GM21529 (cell line): ENCODE results near the gene TSR3.

Experiments
- ATAC-seq: cut with Tn5 transposase; IDR thresholded peaks from one replicate; pipeline ENCODE4 v1.9.1; 2021; ENCODE audit not compliant: unreplicated experiment

TSR3 gene

DNA sequence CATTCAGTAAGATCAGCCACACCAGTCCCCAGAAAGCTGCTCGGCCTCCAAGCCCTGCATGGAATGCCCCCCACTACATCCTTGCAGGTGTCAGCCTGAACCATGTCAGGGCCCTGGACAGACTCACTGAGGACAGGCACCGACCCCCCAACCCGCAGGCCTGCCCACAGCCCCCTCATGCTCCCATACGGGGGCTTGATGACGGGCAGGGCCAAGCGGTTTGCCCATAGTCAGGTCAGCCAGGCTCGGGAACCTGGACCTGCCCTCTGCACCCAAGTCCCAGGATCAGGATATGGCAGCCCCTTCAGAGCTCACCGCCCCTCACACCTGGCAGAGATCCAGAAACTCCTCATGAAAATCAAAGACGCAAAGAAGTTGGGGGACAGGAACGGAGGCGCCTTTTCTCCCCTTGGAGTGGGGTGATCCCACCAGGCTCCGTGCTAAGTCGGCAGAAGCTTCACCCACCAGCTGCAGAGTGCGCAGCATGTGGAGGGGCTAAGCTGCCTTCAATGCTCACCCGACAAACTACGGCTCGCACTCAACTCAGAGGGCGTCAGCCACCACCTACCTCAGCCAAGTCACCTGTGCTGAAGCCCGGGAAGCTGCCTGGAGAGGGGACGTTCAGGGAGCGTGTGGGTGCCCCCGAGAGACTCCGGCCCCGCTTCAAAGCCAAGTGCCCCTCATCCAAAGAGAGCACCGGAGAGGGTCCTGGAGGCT is 26.6 kb upstream of the TSR3 start:
- ATAC-seq, result no peak

GRCh38 chr16:1377406-1378010 is 25.8 kb upstream of the TSR3 start:
- ATAC-seq, result no peak

- ATAC-seq, result no peak
These were observed 24.2 kb upstream of the TSR3 start for GRCh38 chr16:1375741-1376410.

DNA sequence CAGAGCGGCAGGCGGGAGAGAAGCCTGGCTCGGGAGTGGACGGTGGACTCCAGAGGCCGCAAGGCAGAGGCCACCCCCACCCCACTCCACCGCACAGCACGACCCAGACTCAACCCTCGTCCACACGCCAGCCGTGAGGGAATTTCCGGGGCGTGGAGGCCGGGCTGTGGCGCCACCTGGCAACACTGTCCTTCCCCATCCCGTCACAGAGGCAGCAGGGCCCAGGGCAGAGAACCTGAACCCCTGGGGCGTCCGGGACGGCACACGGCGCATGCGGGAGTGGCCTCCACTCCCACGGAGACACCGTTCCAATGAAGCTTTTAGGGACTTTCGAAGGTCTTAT is 23.6 kb upstream of the TSR3 start:
- ATAC-seq, result no peak

- ATAC-seq, result no peak
These were observed 23.0 kb upstream of the TSR3 start for GRCh38 chr16:1374418-1375297.

GRCh38 chr16:1372292-1372950 is 20.7 kb upstream of the TSR3 start:
- no peak for ATAC-seq

DNA sequence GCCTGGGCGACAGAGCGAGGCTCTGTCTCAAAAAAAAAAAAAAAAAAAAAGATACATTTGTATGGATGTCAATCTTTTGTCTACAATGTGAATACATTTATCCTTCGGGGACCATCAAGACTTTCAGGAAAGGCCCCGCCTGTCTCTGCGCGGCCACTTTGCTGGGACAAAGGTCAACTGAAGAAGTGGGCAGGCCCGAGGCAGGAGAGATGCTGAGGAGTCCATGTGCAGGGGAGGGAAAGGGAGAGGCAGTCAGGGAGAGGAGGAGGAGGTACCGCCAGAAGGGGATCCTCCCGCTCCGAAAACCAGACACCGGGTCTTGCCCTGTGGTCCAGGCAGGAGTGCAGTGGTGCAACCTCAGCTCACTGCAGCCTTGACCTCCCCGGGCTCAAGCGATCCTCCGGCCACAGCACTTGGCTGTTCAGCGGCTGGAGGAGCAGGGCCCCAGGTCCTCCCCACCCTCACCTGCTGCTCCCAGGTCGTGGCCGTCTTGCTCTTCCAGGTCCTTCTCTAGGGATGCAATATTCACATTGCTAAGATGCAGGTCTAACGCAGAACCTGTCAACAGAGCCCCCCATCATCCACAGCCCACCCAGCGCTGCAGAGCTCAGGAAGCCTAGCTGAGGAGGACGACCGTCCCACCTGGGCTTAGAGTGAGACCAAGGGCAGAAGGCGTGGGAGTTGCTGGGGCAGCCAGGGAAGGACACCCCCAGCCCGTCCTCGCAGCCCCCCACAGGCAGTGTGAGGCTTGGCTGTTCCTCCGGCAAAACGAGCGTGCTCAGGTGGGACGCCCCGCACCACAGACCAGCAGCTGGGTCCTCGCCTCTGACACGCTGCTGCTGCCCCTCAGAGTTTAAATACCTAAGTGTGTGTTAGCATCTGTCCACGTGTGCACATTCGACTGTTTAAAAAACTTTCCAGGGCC is 19.6 kb upstream of the TSR3 start:
- no peak for ATAC-seq

DNA sequence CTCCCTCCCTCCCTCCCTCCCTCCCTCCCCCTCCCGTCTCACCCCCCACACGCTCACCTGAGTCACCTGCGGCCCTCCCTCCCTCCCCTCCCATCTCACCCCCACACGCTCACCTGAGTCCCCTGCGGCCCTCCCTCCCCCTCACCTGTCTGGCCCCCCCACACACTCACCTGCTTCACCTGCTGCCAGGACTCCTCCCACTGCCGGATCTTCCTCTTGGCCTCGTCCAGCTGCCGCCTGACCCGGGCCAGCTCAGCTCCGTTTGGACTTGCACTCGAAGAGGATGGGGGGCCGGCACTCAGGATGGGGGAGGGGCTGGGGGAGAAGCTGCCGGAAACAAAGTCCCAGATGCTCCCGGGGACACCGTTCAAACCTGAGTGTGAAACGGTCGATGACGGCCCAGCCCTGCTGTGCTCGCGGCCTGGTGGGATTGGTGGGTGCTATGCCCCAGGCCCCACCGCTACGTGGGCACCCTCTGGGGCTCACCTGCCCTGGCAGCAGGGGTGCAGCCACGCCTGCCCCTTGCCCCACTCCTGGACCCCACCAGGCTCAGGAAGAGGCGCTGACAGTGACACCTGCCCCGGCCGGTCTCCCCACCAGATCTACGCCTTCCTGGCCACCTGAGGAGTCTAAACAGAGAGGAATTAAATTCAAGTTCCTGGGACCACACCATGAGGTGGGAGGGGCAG is 16.0 kb upstream of the TSR3 start:
- no peak for ATAC-seq

DNA sequence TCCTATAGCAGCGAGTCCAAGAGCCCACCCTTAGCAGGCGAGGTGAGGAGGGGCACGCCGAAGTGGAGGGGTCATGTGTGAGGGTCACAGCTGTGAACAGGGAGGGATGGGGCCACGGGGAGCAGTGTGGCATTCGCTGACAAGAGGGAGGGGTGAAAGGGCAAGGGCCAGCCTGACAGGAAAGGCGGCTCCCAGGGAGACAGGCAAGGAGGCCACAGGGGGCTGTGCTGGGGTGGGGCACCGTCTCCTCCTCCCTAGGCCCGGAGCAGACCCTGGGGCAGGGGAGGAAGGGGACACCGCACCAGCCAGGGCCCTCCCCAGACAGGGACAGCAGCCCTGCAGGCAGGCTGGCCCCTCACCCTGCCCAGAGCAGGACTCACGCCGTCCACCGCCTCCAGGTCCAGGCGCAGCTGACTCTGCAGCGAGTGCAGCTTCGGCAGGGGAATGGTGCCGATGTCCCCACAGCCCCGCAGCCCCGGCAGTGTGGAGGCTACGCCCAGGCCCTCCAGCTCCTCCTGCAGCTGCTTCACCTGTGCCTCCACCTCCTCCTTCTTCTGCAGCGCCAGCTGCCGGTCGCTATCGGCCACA is 15.1 kb upstream of the TSR3 start:
- no peak for ATAC-seq

DNA sequence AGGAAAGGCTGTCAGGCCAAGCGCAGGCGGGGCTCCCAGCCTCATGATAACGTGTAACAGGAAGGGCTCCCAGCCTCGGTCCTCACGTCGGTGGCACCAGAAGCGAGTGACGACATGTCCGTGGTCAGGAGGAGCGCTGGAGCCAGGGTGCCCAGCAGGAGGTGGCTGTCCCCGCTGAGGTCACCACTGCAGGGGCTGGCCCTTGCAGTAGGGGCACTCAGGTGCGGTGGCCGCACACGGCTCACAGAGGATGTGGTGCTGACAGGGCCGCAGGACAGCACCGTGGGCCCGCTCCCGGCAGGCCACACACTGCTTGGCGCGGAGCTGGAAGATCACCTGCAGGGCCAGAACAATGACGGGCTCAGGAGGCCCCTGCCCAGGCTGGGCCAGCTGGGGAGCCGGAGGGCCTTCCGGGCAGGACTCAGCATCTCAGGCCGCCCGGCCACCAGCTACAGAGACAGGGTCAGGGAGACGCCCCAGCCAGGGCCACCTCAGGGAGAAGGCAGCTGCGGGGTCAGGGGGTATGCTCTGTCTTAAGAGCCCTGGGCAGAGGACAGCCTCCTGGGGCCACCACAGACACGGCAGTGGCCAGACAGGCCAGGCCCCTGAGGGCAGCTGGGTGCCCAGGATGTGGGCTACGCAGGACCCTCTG is 14.5 kb upstream of the TSR3 start:
- no peak for ATAC-seq

GRCh38 chr16:1364510-1364909 is 12.8 kb upstream of the TSR3 start:
- ATAC-seq, result no peak

DNA sequence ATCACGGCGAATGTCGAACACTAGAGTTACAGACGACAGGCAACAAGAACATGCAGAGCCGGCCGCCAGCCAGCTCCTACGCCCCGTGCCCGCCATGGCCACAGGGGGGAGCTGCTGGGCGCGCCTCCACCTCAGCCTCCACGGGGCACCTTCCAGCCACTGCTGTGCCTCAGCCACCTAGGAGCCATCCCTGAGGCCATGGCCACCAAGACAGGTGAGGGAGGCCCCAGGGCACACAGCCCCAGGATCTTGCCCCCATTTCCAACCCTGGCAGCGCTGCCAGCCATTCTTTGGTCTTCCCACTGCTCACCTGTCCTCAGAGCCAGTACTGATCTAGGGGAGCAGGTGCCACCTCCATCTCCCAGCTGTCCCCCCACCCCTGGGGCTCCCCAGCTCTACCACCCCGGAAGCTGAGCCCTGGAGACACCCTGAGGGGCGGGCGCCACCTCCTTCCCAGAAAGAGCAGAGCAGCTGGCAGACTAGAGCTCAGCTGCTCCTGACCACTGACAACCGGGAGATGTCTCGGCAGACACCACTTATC is 11.9 kb upstream of the TSR3 start:
- no peak for ATAC-seq

DNA sequence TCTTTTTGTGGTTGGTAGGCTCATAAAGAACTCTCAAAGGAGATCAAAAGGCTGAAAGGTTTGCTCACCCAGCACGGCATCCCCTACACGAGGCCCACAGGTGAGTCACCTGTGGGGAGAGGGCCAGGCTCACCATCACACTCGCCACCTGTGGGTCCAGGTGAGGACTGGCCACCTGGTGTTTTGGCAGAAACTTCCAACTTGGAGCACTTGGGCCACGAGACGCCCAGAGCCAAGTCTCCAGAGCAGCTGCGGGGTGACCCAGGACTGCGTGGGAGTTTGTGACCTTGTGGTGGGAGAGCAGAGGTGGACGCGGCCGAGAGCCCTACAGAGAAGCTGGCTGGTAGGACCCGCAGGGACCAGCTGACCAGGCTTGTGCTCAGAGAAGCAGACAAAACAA is 11.1 kb upstream of the TSR3 start:
- ATAC-seq, result no peak

DNA sequence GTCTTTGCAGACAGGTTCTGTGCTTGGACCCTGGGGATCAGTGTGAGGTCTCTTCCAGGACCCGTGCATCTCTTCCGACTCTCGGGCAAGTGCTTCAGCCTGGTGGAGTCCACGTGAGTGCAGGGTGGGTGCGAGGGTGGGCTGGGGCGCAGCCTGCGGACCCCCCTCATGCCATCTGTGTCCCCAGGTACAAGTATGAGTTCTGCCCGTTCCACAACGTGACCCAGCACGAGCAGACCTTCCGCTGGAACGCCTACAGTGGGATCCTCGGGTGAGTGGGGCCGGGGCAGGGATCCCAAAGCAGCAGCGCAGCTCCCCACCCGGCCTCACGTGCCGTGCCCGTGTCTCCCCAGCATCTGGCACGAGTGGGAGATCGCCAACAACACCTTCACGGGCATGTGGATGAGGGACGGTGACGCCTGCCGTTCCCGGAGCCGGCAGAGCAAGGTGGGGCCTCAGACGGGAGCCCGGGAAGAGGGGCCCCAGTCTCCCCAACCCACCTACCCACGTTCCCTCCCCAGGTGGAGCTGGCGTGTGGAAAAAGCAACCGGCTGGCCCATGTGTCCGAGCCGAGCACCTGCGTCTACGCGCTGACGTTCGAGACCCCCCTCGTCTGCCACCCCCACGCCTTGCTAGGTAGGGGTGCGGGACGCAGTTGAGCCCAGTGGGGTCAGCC is 10.1 kb upstream of the TSR3 start:
- no peak for ATAC-seq

GRCh38 chr16:1357906-1358566 is 6.4 kb upstream of the TSR3 start:
- ATAC-seq, result no peak

DNA sequence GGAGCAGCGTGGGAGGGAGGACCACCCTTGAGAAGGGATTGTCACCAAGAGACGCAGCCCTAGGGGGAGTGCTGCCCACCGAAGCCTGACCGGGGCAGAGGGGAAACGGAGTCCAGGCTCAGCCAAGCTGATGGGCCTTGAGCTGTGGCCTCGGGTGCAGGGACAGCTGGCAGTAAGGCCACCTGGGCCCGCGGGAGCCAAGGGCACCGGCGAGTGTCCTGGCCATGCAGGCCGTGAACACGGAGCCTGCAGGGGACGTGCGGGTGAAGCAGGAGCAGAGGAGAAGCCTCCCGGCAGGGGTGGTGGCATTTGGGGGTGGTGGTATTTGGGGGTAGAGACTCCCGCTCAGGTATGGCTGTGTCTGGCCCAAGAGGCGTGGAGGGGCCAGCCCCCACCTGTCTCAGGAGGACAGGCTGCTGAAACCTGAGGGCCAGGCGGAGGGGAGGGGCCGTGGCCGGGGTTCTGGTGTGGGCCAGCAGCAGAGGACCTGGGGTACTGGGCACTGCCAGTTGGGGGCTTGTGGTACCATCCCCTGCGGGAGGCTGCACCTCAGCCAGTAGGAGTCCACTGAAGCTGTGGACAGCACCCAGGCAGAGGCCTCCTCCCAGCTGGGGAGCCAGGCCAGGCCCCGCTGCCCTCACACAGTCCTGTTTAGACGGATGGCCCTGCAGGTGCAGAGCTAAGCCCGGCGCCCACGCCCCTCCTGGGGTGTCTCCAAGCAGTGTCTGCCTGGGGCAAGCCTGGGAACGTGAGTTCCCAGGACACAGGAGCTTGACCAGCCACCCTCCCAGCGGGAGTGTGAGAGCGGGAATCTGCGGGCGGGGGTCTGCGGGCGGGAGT is 4.6 kb upstream of the TSR3 start:
- ATAC-seq, result no peak
